Heart left ventricle (tissue), 16 donors: Measurements from ENCODE around the gene BICD2. TPM values are rescaled to one million over a fixed set of nuclear protein-coding genes. Genes with fewer than 3 reads are reported as not detected.

ENCODE experiments used
- ATAC-seq, 4 donors: fragments of 200-7000 bp; cut with Tn5 transposase; one replicate each; pipeline ENCODE4 v1.9.1; 2020 to 2022; ENCODE audit warnings: moderate library complexity in 4 of 4, mild to moderate bottlenecking in 3 of 4, moderate number of reproducible peaks in 1 of 4
- DNase-seq, 5 donors: peaks; one replicate each; pipeline ENCODE4 v3.0.0-alpha.2; 2020
- H3K27ac ChIP-seq, 12 donors: fragments of 200-600 bp; sonication (generic) in 4 of 12; one replicate each; pipeline versions ENCODE4 v1.5.0 to v1.8.0; 2016 to 2022; ENCODE audit warnings: mild to moderate bottlenecking in 2 of 12
- H3K27me3 ChIP-seq, 9 donors: fragments of 200-600 bp; sonication (generic) in 2 of 9; one replicate each; pipeline versions ENCODE4 v1.5.1 to v1.8.0; 2016 to 2022; ENCODE audit warnings: mild to moderate bottlenecking in 3 of 9
- H3K36me3 ChIP-seq, 9 donors: fragments of 200-600 bp; sonication (generic) in 2 of 9; one replicate each; pipeline versions ENCODE4 v1.5.0 to v1.8.0; 2018 to 2022; ENCODE audit warnings: mild to moderate bottlenecking in 2 of 9
- H3K4me1 ChIP-seq, 12 donors: fragments of 200-600 bp; sonication (generic) in 4 of 12; one replicate each; pipeline versions ENCODE4 v1.5.0 to v1.8.0; 2016 to 2022; ENCODE audit warnings: mild to moderate bottlenecking in 3 of 12
- H3K4me3 ChIP-seq, 12 donors: fragments of 200-600 bp; sonication (generic) in 4 of 12; one replicate each; pipeline versions ENCODE4 v1.5.0 to v1.8.0; 2017 to 2022; ENCODE audit warnings: mild to moderate bottlenecking in 9 of 12, moderate library complexity in 4 of 12
- H3K9me3 ChIP-seq, 12 donors: fragments of 200-600 bp; sonication (generic) in 4 of 12; one replicate each; pipeline versions ENCODE4 v1.5.0 to v1.8.0; 2016 to 2022; ENCODE audit warnings: mild to moderate bottlenecking in 1 of 12
- POLR2A ChIP-seq, 2 donors: fragments of 450-650 bp; IDR thresholded peaks; one replicate each; pipeline ENCODE4 v1.6.1; 2017; ENCODE audit warnings: antibody characterized with exemption in 2 of 2, mild to moderate bottlenecking in 2 of 2, moderate library complexity in 2 of 2
- WGBS, 4 donors: extraction: QIAGEN DNeasy Blood & Tissue Kit in 2 of 4; methylation state at CpG; one replicate each; pipeline versions ENCODE4 v1.1.5 to v1.1.7; 2013 to 2018; 5-methylcytosine and 5-hydroxymethylcytosine counted together
- intact Hi-C, 10 donors: fragments of 100-400 bp; cut with DNase I; formaldehyde crosslinking; loops; one replicate each; pipeline versions ENCODE4 v1.11.1 to v1.14.2; 2022
- polyA plus RNA-seq, 2 donors: library from polyadenylated mRNA; stranded (reverse); fragments of 200-250 nt; gene quantifications; one replicate each; pipeline ENCODE4 v1.2.3, GENCODE V29; 2013
- total RNA-seq, 9 donors: library from RNA; depleted of rRNA in 2 of 9; stranded (reverse); fragments of >200 nt in 2 of 9; fragmentation: NEBNext Ultra II Directional in 3 of 9; extraction: Animal tissue kit (Norgen Biotek cat#: 25700) in 3 of 9; gene quantifications; one replicate each; pipeline versions ENCODE4 v1.1.0 to v1.2.4, GENCODE V29; 2016 to 2023
- TF ChIP-seq, protein P1 (sequence below), 12 donors: fragments of 200-600 bp; sonication (generic) in 4 of 12; IDR thresholded peaks; one replicate each; pipeline versions ENCODE4 v1.5.0 to v1.8.0; 2018 to 2022; ENCODE audit warnings: antibody characterized with exemption in 12 of 12, mild to moderate bottlenecking in 5 of 12
- donor health status: ischemic (EF 13 %, LVEDD 7.1; RV severe dilation, severe dysfunction).
- donor health status: healthy with polysubstance abuse.
- donor health status: DM: no; HTN: yes; CAD: no.
- donor health status: DM: no; HTN: no; CAD: no.
- donor health status: ischemic (EF 25% LVEDD 6.9; RV normal size, moderate dysfunction).
- donor health status: ischemic (EF 25% LVEDD 5.7; RV mildly dilated, moderate dysfunction).
- donor health status: healthy.
- donor health status: DM: yes; HTN: yes; CAD: no.
- donor health status: ischemic (EF 35%, LVEDD 5.7; RV mildly dilated, moderate dysfunction).
- donor health status: nonischemic (EF 11% LVEDD 7.7; RV severe dilation, severe dysfunction).
- donor health status: DM: yes; HTN: yes; CAD: no.
- donor health status: PGD.
- donor health status: ischemic (EF 29% LVEDD 5.4; RV normal size, mild dysfunction).
- donor health status: nonischemic (EF 23%, LVEDD 6.1; RV moderate dilation, normal function).

BICD2 gene
- total and polyA plus RNA-seq, 11 donors: 17.6 to 56.7 (median 35.9) TPM

- Histone ChIP-seq H3K27ac (no peak overlapping the region), H3K9me3 (no peaks in the 10 kb centered on the region), H3K27me3 (peaks cover 0 to 25% (median 9%) of the 10 kb centered on the region in 9 donors), H3K4me3 (no peak overlapping the region), H3K36me3 (no peaks in the 10 kb centered on the region), H3K4me1 (peaks cover 0 to 3% (median 0%) of the 10 kb centered on the region in 12 donors)
- TF ChIP-seq, protein P1, sequence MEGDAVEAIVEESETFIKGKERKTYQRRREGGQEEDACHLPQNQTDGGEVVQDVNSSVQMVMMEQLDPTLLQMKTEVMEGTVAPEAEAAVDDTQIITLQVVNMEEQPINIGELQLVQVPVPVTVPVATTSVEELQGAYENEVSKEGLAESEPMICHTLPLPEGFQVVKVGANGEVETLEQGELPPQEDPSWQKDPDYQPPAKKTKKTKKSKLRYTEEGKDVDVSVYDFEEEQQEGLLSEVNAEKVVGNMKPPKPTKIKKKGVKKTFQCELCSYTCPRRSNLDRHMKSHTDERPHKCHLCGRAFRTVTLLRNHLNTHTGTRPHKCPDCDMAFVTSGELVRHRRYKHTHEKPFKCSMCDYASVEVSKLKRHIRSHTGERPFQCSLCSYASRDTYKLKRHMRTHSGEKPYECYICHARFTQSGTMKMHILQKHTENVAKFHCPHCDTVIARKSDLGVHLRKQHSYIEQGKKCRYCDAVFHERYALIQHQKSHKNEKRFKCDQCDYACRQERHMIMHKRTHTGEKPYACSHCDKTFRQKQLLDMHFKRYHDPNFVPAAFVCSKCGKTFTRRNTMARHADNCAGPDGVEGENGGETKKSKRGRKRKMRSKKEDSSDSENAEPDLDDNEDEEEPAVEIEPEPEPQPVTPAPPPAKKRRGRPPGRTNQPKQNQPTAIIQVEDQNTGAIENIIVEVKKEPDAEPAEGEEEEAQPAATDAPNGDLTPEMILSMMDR (IDR thresholded peaks at IDR 0.05): no peak
- no peak for TF ChIP-seq POLR2A (IDR thresholded peaks at IDR 0.05)
- ATAC-seq (no peak), DNase-seq (no peak)
- 64 to 67% (median 66%) methylated on average over 9 of the region's 9 CpGs for WGBS, 4 donors
- intact Hi-C loops: loop anchor here in 2 of 10 donors (10.0 kb wide), 2 partner anchors 451 to 651 kb away; no protein-coding TSS in a partner anchor
Measured at GRCh38 chr9:92795598-92796336, 31.1 kb upstream of the BICD2 start.

GRCh38 chr9:92795000-92795399, 30.4 kb upstream of the BICD2 start:
- H3K27me3 ChIP-seq: peaks cover 0 to 25% (median 9%) of the 10 kb centered on the region in 9 donors
- H3K9me3 ChIP-seq: no peaks in the 10 kb centered on the region
- peaks cover 0 to 7% (median 0%) of the 10 kb centered on the region in 12 donors for H3K4me1 ChIP-seq
- DNase-seq: no peak
- ATAC-seq: no peak
- no peaks in the 10 kb centered on the region for H3K36me3 ChIP-seq
- TF ChIP-seq, protein P1 (IDR thresholded peaks at IDR 0.05): no peak
- no peak for TF ChIP-seq POLR2A (IDR thresholded peaks at IDR 0.05)
- intact Hi-C loops: loop anchor here in 5 of 10 donors (5.0 to 10.0 kb wide), 4 partner anchors 143 to 658 kb away; no protein-coding TSS in a partner anchor
- no peak overlapping the region for H3K27ac ChIP-seq
- H3K4me3 ChIP-seq: no peak overlapping the region
- 91 to 97% (median 92%) methylated on average over 4 of the region's 4 CpGs for WGBS, 4 donors

GRCh38 chr9:92794426-92794825, 29.8 kb upstream of the BICD2 start:
- ATAC-seq (no peak), DNase-seq (no peak)
- Histone ChIP-seq H3K4me3 (no peak overlapping the region), H3K27ac (no peak overlapping the region), H3K36me3 (no peaks in the 10 kb centered on the region), H3K27me3 (peaks cover 0 to 25% (median 9%) of the 10 kb centered on the region in 9 donors), H3K9me3 (no peaks in the 10 kb centered on the region), H3K4me1 (peaks cover 0 to 7% (median 0%) of the 10 kb centered on the region in 12 donors)
- TF ChIP-seq, protein P1 (IDR thresholded peaks at IDR 0.05): no peak
- no peak for TF ChIP-seq POLR2A (IDR thresholded peaks at IDR 0.05)
- 65 to 72% (median 66%) methylated on average over 6 to 7 of the region's 7 CpGs for WGBS, 4 donors
- intact Hi-C loops: loop anchor here in 5 of 10 donors (5.0 to 10.0 kb wide), 4 partner anchors 142 to 657 kb away; no protein-coding TSS in a partner anchor
